GM12892 (cell line): ENCODE results near the gene KCNH5.

ENCODE experiments used
- DNase-seq: peaks from one replicate; pipeline ENCODE4 v3.0.0; 2011; ENCODE audit not compliant: insufficient read length
- FAIRE-seq: peaks from 2 replicates; lab custom pipeline; 2011; peaks lifted over from hg19 to GRCh38; lab: Jason Lieb, UNC
- POLR2A ChIP-seq: IDR thresholded peaks from 2 replicates; pipeline ENCODE4 v1.6.1; 2011; ENCODE audit warnings: low read depth, low read length, control low read depth
- POLR2AphosphoS5 ChIP-seq: IDR thresholded peaks from 2 replicates; pipeline ENCODE4 v1.6.1; 2011; ENCODE audit warnings: low read depth, low read length, control low read depth
- TAF1 ChIP-seq: IDR thresholded peaks from 2 replicates; pipeline ENCODE4 v1.6.1; 2011; ENCODE audit warnings: low read depth, mild to moderate bottlenecking, control low read depth, low read length, borderline replicate concordance

KCNH5 gene

GRCh38 chr14:62988967-62989366, 56.3 kb downstream of the KCNH5 start:
- TF ChIP-seq POLR2AphosphoS5 (no peak), TAF1 (no peak), POLR2A (no peak)
- no peak for FAIRE-seq
- no peak for DNase-seq

DNA sequence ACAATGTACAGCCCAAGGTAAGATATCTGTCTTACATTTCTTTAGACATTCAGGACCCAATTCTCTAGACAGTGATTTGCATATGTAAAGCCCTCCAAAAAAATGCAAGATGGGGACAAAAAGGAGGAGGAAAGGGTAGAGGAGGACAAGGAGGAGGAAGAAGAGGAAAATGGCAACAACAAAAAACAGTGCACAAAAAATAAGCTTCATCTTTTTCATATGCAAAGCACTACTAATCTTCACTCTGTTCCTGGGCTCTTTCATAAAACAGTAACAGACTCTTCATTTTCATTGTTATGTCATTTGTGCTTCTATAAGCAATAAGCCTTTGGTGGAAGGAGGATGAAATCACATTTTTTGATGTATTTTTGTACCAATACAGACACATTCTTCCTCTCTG, 61.4 kb downstream of the KCNH5 start:
- FAIRE-seq = no peak
- TF ChIP-seq TAF1 (no peak), POLR2A (no peak), POLR2AphosphoS5 (no peak)
- no peak for DNase-seq

DNA sequence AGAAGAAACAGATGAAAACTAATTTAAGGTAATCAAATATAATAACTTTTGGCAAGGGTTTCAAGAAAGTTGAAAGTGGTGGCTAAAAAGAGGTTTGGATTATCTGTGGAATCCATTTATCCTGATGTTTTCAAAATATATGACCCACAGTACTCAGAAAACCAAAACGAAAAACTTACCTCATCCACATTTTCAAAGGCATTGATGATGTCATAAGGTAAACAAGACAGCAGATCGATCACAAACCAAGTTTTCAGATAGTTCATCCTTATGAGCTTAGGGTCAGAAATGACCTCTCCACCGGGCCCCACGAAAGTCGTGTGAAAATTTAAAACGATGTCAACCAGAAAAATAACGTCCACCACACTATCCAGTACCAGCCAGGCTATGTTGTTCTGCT, 64.6 kb downstream of the KCNH5 start:
- FAIRE-seq (no peak), DNase-seq (no peak)
- no peak for TF ChIP-seq POLR2AphosphoS5

DNA sequence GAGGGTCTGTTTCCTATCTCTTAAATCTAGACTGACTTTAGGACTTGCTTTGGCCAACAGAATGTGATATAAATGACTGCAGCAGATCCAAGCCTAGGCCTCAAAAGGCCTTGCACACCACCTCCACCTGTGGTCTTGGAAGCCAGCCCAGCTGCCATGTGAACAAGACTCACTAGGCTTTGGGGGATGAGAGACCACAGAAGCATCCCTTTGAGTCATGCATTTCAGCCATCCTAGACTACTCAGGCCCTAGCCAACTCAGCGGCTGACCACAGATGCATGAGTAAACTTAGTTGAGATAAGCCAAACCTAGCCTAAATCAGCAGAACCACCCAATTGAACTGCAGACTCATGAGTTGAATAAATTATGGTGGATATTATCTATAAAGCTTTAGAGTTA, 87.7 kb downstream of the KCNH5 start:
- TF ChIP-seq POLR2A (no peak), POLR2AphosphoS5 (no peak), TAF1 (no peak)
- FAIRE-seq (no peak), DNase-seq (no peak)

- DNase-seq = no peak
- no peak for FAIRE-seq
- TF ChIP-seq POLR2A (no peak), TAF1 (no peak), POLR2AphosphoS5 (no peak)
Measured at GRCh38 chr14:62956413-62956812, 88.8 kb downstream of the KCNH5 start.

DNA sequence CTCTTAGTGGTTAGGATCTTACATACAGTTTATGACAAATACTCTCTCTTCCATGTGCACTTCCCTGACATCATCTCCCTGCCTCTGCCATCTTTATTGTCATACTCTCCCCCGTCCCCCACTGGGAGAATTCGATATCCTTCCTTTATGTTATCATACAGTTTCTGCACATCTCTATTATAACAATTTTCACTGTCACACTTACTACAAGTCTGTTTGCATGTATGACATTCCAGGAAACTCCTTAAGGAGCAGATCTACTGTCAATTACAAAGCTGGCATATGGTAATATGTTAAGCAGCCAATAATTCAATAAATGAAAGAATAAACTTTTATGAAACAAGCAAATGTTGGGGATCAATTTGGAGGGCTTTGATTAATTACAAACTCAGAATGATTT, 91.1 kb downstream of the KCNH5 start:
- TF ChIP-seq POLR2A (no peak), TAF1 (no peak)
- no peak for FAIRE-seq
- no peak for DNase-seq

DNA sequence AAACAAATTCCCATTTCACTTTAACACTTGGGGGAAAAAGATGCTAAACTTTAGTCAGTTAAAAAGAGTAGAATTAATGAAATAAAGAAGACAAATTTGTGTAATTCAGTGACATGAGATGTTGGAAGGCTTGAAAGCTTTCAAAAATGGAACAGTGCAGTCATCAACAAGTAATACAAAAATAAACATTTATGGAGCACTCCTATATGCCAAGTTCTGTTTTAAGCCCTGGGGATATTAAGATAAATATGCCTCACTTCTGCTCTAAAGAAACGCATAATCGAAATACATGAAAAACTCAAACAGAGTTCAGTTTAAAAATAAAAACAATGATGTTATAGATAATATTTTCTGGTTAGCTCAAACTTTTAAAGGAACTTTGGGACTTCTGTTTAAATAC, 93.0 kb downstream of the KCNH5 start:
- no peak for FAIRE-seq
- no peak for TF ChIP-seq POLR2AphosphoS5
- TF ChIP-seq POLR2A = no peak
- TF ChIP-seq TAF1 = no peak
- DNase-seq = no peak

- DNase-seq = no peak
- TF ChIP-seq POLR2A (no peak), POLR2AphosphoS5 (no peak), TAF1 (no peak)
- FAIRE-seq = no peak
Measured at GRCh38 chr14:62947301-62947700, 98.0 kb downstream of the KCNH5 start.

GRCh38 chr14:62946221-62946620, 99.0 kb downstream of the KCNH5 start:
- no peak for FAIRE-seq
- no peak for DNase-seq
- TF ChIP-seq POLR2A (no peak), POLR2AphosphoS5 (no peak), TAF1 (no peak)

- DNase-seq (no peak), FAIRE-seq (no peak)
- TF ChIP-seq TAF1 (no peak), POLR2AphosphoS5 (no peak), POLR2A (no peak)
Measured at GRCh38 chr14:62943202-62943601, 102.1 kb downstream of the KCNH5 start.

DNA sequence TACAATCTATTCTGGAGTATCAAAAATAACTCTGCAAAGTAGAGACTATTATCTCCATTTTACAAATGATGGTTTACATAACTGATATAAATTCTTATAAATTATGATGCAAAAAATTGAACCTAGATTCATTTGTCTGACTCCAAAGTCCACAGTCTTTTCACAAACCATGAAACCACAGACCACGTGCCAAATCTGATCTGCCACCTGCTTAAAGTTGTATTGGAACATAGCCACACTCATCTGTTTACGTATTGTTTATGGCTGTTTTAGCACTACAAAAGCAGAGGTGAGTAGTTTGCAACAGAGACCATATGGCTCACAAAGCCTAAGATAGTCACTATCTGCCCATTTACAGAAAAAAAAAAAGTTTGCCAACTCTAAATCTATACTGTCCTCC, 105.3 kb downstream of the KCNH5 start:
- DNase-seq (no peak), FAIRE-seq (no peak)
- no peak for TF ChIP-seq POLR2AphosphoS5
- no peak for TF ChIP-seq TAF1
- no peak for TF ChIP-seq POLR2A

DNA sequence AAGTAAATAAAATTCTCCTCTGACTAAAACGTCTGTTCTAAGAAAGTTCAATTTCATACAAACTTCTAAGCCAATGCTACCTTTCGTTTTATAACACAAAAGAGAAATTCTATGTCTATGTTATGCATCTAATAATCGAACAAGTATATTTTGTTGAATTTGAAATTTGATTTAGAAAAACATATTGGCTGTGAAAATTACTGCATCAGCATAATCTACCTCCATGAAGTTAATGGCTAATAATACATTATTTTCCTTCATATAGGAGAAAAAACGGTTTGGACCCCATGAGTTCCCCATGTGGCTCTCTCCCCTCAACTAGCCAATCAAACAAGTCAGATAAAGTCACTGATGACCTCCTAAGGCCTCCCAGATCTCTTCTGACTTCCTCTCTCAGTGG, 106.5 kb downstream of the KCNH5 start:
- no peak for DNase-seq
- FAIRE-seq = no peak
- TF ChIP-seq POLR2AphosphoS5 (no peak), TAF1 (no peak), POLR2A (no peak)

DNA sequence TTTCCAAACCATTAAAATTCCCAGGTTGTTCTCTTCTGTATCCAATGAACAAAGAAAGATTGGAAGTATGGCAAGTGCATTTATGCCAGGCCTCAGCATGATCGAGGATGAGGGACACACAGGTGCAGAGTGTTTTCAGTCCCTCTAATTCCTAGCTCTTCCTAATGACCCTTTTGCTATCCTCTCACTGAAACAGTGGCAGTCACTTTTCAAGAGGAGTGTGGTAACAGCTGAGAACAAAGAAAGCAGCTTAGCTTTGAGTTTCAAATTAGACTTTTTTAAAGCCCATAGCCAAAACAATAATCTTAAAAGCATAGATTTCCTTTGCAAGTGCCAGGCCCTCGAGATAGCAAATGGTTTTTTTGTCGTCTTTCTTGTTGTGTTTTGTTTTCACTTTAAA, 110.8 kb downstream of the KCNH5 start:
- no peak for FAIRE-seq
- no peak for DNase-seq
- TF ChIP-seq POLR2A = no peak
- no peak for TF ChIP-seq TAF1
- TF ChIP-seq POLR2AphosphoS5 = no peak

DNA sequence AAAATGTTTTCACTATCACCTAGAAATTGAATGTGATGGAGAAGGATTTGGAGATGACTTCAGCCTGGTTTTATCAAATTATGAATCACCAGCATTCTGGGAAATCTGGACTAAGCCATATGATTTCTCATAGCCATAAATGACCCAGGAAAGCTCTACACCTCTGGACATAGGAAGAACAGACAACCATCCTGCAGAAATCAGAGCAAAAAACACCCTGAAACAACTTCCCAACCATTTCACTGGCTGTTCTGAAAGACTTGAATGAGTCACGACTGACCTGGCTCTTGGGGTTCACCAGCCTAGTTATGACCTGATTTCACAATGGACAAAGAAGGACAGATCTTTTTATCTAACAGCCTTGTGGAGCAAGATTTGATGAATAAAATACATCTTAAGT, 123.8 kb downstream of the KCNH5 start:
- no peak for FAIRE-seq
- no peak for DNase-seq

More for the DNA sequence above, 123.8 kb downstream of the KCNH5 start:
- TF ChIP-seq POLR2A (no peak), POLR2AphosphoS5 (no peak), TAF1 (no peak)
